Stomach (tissue), 9 donors: ENCODE measurements around the gene CCDC12. TPM values are rescaled to one million over a fixed set of nuclear protein-coding genes. Genes with fewer than 3 reads are reported as not detected.

Experiments
- DNase-seq, 2 donors: peaks; one replicate each; pipeline versions ENCODE4 v3.0.0 to v3.0.0-alpha.2; 2013 to 2019
- H3K27ac ChIP-seq, 5 donors: fragments of 200-600 bp in 4 of 5; sonication (generic) in 4 of 5; one replicate each; pipeline ENCODE4 v1.5.1; 2013 to 2019; ENCODE audit warnings: mild to moderate bottlenecking in 1 of 5, moderate library complexity in 1 of 5
- H3K27me3 ChIP-seq, 3 donors: fragments of 200-600 bp; sonication (generic); one replicate each; pipeline ENCODE4 v1.5.1; 2017 to 2019; ENCODE audit warnings: mixed run types in 1 of 3
- H3K36me3 ChIP-seq, 4 donors: fragments of 200-600 bp; sonication (generic); 1 replicate in 3 of 4; 2 replicates in 1 of 4; pipeline ENCODE4 v1.5.1; 2016 to 2019
- H3K4me1 ChIP-seq, 4 donors: fragments of 200-600 bp; sonication (generic); one replicate each; pipeline ENCODE4 v1.5.1; 2016 to 2019
- H3K4me3 ChIP-seq, 4 donors: fragments of 200-600 bp; sonication (generic) in 3 of 4; one replicate each; pipeline ENCODE4 v1.5.1; 2016 to 2019; ENCODE audit warnings: mild to moderate bottlenecking in 1 of 4
- H3K9me3 ChIP-seq, 4 donors: fragments of 200-600 bp; sonication (generic); one replicate each; pipeline ENCODE4 v1.5.1; 2016 to 2019
- CTCF ChIP-seq, 7 experiments: fragments of 450-650 bp in 4 of 7; fragments of 200-600 bp in 3 of 7; sonication (generic) in 3 of 7; IDR thresholded peaks; one replicate each; pipeline ENCODE4 v1.5.1; 2016 to 2019; ENCODE audit warnings: antibody characterized with exemption in 7 of 7, control low read depth in 2 of 7, mild to moderate bottlenecking in 1 of 7
- EP300 ChIP-seq: sonication (generic); formaldehyde crosslinking; IDR thresholded peaks from one replicate; pipeline ENCODE4 v1.6.1; 2017; ENCODE audit warnings: antibody characterized with exemption
- POLR2A ChIP-seq, 4 donors: fragments of 450-650 bp; IDR thresholded peaks; one replicate each; pipeline ENCODE4 v1.6.1; 2016; ENCODE audit warnings: antibody characterized with exemption in 4 of 4, control low read depth in 2 of 4, mild to moderate bottlenecking in 1 of 4, moderate library complexity in 1 of 4
- POLR2AphosphoS5 ChIP-seq, 3 donors: sonication (generic); formaldehyde crosslinking; IDR thresholded peaks; one replicate each; pipeline ENCODE4 v1.6.1; 2016; ENCODE audit warnings: antibody characterized with exemption in 3 of 3
- WGBS, 5 donors: extraction: QIAGEN DNeasy Blood & Tissue Kit in 3 of 5; methylation state at CpG; one replicate each; pipeline versions ENCODE4 v1.1.5 to v1.1.7; 2013 to 2018; 5-methylcytosine and 5-hydroxymethylcytosine counted together
- intact Hi-C: fragments of 100-400 bp; cut with DNase I; formaldehyde crosslinking; loops from one replicate; pipeline ENCODE4 v1.15.1; 2023; ENCODE audit warnings: low total_unique reads
- polyA plus RNA-seq, 3 donors: library from polyadenylated mRNA; stranded (reverse); fragments of 200-250 nt; gene quantifications; one replicate each; pipeline ENCODE4 v1.2.3, GENCODE V29; 2013
- total RNA-seq, 5 donors: library from RNA; depleted of rRNA; stranded (reverse); fragments of >200 nt; gene quantifications; one replicate each; pipeline versions ENCODE4 v1.1.0 to v1.2.3, GENCODE V29; 2014 to 2016
- donor health status: healthy with polysubstance abuse.
- donor health status: Bipolar disorder and iron deficiency.
- donor health status: healthy.

The CCDC12 gene
- total and polyA plus RNA-seq, 8 donors: 2.9 to 88.7 (median 47.1) TPM

- Histone ChIP-seq H3K9me3 (no peaks in the 10 kb centered on the region), H3K27ac (peak overlapping the region; percentile 7 to 85 (median 69)), H3K27me3 (no peaks in the 10 kb centered on the region), H3K4me1 (peaks cover 60 to 99% (median 92%) of the 10 kb centered on the region in 4 donors), H3K36me3 (peaks cover 7 to 37% (median 23%) of the 10 kb centered on the region in 4 donors), H3K4me3 (no peak overlapping the region)
- intact Hi-C loops: no loop called here
- DNase-seq: no peak
- TF ChIP-seq POLR2AphosphoS5 (IDR thresholded peaks at IDR 0.05) (no peak), EP300 (no peak), POLR2A (IDR thresholded peaks at IDR 0.05) (no peak), CTCF (IDR thresholded peaks at IDR 0.05) (no peak)
- 85 to 94% (median 90%) methylated on average over 3 to 5 of the region's 5 CpGs for WGBS, 5 donors
Measured at GRCh38 chr3:46985588-46985987, 9.0 kb upstream of the CCDC12 start.

- H3K9me3 ChIP-seq: no peaks in the 10 kb centered on the region
- H3K27me3 ChIP-seq: no peaks in the 10 kb centered on the region
- peak overlapping the region in 3 of 5 donors; percentile 66 to 85 (median 69) for H3K27ac ChIP-seq
- intact Hi-C loops: no loop called here
- H3K36me3 ChIP-seq: peaks cover 7 to 30% (median 15%) of the 10 kb centered on the region in 4 donors
- H3K4me1 ChIP-seq: peaks cover 60 to 98% (median 92%) of the 10 kb centered on the region in 4 donors
- no peak for TF ChIP-seq POLR2A (IDR thresholded peaks at IDR 0.05)
- no peak for TF ChIP-seq POLR2AphosphoS5 (IDR thresholded peaks at IDR 0.05)
- no peak for TF ChIP-seq CTCF (IDR thresholded peaks at IDR 0.05)
- TF ChIP-seq EP300: no peak
- no peak overlapping the region for H3K4me3 ChIP-seq
- 79 to 89% (median 84%) methylated on average over 11 of the region's 11 CpGs for WGBS, 5 donors
- DNase-seq: no peak
Measured at GRCh38 chr3:46984591-46985459, 8.3 kb upstream of the CCDC12 start.

GRCh38 chr3:46982546-46982945, 6.0 kb upstream of the CCDC12 start:
- WGBS, 5 donors: 41 to 83% (median 62%) methylated on average over 2 of the region's 2 CpGs
- TF ChIP-seq POLR2A (IDR thresholded peaks at IDR 0.05) (no peak), CTCF (IDR thresholded peaks at IDR 0.05) (no peak), EP300 (no peak), POLR2AphosphoS5 (IDR thresholded peaks at IDR 0.05) (no peak)
- peaks cover 58 to 93% (median 91%) of the 10 kb centered on the region in 4 donors for H3K4me1 ChIP-seq
- no peak for DNase-seq
- H3K36me3 ChIP-seq: peaks cover 0 to 13% (median 0%) of the 10 kb centered on the region in 4 donors
- no peaks in the 10 kb centered on the region for H3K27me3 ChIP-seq
- H3K27ac ChIP-seq: peak overlapping the region; percentile 91 to 98 (median 95)
- intact Hi-C loops: no loop called here
- H3K9me3 ChIP-seq: no peaks in the 10 kb centered on the region
- H3K4me3 ChIP-seq: peak overlapping the region in 2 of 4 donors; percentile 62 to 70

GRCh38 chr3:46981932-46982471, 5.5 kb upstream of the CCDC12 start:
- intact Hi-C loops: no loop called here
- H3K4me1 ChIP-seq: peaks cover 58 to 93% (median 91%) of the 10 kb centered on the region in 4 donors
- TF ChIP-seq EP300 (no peak), POLR2A (IDR thresholded peaks at IDR 0.05) (no peak), POLR2AphosphoS5 (IDR thresholded peaks at IDR 0.05) (peak in 1 of 3 donors; percentile 32), CTCF (IDR thresholded peaks at IDR 0.05) (no peak)
- 0 to 31% (median 22%) methylated on average over 1 to 5 of the region's 5 CpGs for WGBS, 5 donors
- H3K27ac ChIP-seq: peak overlapping the region; percentile 91 to 98 (median 95)
- H3K9me3 ChIP-seq: no peaks in the 10 kb centered on the region
- peak overlapping the region; percentile 59 to 70 (median 66) for H3K4me3 ChIP-seq
- H3K36me3 ChIP-seq: peaks cover 0 to 13% (median 0%) of the 10 kb centered on the region in 4 donors
- DNase-seq: peak; percentile 76 to 91
- H3K27me3 ChIP-seq: no peaks in the 10 kb centered on the region
